ENCODE results near the gene AOAH. TPM values are rescaled to one million over a fixed set of nuclear protein-coding genes. Genes with fewer than 3 reads are reported as not detected.
A peak's percentile ranks its signal among the peaks of the same experiment; 100 is the strongest.

AOAH gene
- polyA plus RNA-seq, 10 donors: 2.3 to 5.0 (median 3.5) TPM

GRCh38 chr7:36563706-36564327 is 160.5 kb downstream of the AOAH start:
- peak in 1 of 3 donors; percentile 9 for DNase-seq

- DNase-seq: no peak
Measured at GRCh38 chr7:36562121-36562520, 162.2 kb downstream of the AOAH start.

- DNase-seq: no peak
Measured at GRCh38 chr7:36549029-36549428, 175.3 kb downstream of the AOAH start.

DNA sequence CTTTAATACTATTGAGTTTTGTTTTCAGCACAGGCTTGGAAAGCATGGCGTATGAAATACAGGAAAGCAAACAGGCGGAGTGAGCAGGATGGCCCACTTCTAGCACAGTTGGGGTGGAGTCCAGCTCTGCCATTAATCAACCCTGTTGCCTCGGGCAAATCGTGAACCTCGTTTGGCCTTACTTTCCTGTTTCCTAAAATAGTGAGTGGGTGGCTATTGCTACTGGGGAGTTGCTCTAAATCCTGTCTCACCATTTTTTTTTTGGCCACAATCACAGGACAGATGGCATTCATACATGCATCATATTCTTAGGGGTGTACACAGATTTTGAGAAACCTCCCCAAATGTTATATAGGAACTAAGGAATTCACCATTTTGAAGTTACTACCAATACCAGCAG is 176.9 kb downstream of the AOAH start:
- no peak for DNase-seq

DNA sequence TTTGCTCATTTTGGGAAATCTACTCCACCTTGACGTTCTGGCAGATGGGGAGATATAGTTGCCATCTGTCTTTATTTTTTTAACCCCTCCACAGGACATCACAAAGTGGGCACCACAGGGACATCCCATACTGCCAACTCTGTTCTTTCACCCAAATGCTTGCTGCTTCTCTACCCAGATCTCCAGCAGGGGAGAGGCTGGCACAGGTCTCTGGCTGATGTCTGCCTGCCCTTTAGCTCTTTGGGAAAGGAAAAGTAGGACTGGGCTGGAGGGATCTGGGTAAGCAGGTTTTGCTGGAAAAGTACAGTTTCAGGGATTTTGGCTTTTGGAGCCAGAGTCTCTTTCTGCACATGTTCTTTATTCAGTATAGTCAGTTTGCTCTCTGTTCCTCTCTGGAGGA is 178.0 kb downstream of the AOAH start:
- no peak for DNase-seq

DNA sequence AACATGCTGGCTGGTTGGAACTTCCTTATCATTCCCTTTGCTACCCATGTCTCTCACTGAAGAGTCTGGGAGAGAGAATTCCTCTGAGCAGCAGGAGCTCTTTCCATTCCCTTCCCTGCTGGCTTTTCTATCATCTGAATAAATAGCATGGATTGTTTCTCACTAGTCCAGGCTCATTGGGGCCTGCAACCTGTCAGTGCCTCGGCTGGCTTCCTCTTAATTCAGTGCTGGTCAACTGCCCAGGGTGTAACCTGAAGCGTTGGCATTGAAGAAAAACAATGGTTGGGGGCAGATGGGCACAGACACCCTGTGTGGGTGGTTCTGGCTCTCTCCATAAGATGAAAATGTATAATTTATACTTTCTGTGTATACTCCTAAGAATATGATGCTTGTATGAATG is 179.0 kb downstream of the AOAH start:
- DNase-seq: no peak

DNA sequence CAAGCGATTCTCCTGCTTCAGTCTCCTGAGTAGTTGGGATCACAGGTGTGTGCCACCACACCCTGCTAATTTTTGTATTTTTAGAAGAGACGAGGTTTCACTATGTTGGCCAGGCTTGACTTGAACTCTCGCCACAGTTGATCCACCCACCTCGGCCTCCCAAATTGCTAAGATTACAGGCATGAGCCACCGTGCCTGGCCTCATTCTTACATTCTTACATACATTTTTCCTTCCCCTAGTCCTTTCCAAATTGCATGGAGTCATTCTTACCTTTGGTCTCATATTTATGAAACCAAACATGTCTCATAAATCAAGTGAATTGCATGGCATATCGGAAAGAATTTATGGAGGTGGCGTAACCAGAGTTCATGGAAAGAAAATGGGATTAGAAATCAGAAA is 186.2 kb downstream of the AOAH start:
- DNase-seq: no peak

DNA sequence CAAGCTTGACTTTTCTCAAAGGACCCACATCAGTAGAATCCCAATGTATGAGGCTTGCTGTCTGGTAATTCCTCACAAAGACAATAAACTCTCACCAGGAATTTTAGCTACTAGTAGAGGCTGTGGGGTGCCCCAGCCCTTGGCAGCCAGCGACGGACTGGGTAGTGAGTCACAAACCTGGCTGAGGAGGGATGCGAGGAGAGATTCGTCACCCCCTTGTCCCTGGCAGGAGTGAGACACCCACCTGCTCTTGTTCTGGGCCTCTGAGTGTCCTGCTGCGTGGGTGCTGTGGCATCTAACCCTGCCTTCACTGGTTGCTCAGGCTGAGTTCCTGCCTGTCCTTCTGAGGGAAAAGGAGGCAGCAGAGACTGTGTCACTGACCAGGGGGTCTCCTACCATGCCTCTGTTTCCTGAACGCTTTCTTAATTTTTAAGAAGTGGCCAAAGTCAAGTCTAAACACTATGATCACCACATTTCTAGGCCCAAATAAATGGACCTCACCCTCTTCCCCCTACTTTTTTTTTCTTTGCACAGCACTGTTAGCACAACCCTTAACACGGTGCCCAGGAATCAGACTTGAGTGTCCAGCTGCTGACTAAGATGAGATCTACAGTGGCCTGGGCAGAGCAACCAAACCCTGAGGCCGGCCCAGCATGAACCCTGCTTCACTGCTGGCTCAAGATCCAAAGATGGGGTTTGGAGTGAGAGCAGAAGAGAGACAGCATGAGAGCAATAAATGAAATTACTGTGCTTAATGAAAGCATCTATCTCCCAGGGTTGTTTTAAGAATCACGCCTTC is 188.2 kb downstream of the AOAH start:
- DNase-seq: no peak

GRCh38 chr7:36533717-36534116 is 190.6 kb downstream of the AOAH start:
- DNase-seq: no peak

GRCh38 chr7:36532981-36533499 is 191.3 kb downstream of the AOAH start:
- DNase-seq: no peak

- no peak for DNase-seq
Measured at GRCh38 chr7:36531951-36532350, 192.3 kb downstream of the AOAH start.

DNA sequence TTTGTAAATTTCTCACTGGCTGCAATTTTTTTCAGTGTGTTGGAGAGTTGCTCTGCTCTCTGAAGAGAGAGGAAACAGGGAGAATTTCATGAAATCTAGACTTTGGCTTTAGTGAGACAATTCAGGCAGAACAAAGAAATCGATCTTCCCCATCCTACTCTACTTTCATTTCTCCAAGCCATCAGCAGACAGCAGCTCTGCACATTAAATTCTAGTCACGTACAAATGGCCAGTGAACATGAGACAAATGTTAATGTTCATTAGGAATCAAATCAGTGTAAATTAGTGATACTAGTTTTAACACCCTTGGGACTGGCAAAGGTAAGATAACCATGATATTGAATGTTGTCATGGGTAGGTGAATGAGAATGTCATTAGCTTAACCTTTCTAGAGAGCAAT is 193.8 kb downstream of the AOAH start:
- DNase-seq: no peak

GRCh38 chr7:36527549-36527913 is 196.8 kb downstream of the AOAH start:
- DNase-seq: no peak

DNA sequence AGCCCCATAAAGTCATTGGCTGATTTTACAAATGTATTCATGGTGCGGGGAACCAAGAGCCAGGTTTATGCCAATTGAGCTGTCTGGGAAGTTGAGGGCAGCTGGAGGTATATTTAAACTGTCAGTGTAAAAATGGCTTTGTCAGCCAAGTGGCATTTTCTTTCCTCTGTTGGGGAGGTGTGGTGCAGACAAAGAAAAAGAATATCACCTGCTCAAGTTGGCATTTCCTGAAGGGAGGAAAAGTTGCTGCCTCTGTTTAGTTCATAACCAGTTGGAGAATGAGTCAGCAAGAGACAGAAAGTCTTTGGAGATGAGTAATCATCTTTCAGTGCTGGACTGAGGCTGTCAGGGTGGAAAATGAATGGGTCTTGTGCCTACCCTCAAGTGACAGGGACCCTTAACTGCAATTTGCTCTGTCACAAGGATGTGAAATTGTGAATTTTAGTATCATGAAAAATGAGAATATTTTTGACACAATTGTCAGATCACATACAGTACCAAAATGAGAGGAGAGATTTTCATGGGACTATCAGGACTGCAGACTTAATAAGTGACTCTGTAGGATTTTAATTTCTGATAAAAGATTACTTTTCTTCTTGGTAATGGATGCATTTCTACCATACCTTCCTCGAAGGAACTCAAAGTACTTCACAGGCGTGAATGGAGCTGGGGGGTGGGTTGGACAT is 197.3 kb downstream of the AOAH start:
- DNase-seq: peak in 1 of 3 donors; percentile 5

DNA sequence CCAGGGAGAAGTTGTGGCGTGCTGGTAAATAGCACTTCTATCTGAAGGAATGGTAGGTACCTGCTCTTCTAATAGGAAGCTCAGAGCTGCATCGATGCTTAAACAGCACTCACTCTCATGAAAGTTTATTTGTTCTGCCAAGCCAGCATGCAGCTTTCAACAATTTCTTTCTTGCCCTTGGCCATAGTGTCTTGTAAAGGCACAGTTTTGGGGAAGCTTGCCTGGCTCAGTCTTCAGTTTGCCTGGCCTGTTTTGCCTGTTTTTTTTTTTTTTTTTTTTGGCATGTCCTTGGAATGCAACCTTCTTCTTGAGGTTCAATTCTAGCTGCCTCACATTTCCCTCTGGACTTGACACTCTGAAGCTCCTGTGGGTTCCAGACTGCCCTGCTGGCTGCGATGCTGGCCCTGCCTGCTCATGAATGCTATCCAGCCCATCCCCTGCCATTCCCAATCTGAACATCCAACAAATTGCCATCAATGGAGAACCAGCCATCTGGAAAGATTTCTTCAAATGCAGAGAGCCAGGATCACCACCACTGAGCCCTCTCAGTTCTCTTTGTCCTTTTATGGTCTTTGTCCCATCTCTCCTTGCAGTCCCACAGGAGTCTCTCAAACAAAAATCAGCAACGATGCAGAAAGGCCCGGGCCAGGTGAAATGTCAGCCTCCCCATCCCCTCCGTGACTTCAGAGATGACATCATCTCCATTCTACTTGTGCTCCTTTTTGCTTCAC is 200.8 kb downstream of the AOAH start:
- DNase-seq: no peak

DNA sequence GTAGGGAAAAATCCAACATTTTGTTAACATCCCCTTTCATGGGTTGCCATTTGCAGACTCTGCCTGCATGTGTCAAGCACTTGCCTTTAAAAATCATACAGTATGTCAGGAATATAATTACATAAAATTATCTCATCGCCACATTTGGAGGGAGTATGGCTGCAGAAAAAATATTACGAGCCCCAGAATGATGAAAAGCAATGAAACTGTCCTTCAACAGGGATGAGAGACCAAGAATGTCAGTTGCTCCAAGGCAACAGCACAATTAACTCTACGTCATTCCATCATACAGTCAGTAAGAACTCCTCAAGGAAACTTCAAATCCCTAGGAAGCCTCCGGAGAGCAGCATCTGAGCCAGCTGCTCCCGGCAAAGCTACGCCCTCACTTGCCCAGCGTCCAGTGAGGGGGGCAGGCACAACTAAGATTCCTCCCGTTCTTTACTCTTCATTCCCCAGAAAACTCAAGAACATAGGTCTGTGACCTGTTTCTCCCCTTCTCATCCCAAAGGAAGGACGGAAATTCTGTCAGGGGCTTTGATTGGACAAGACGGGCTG is 201.8 kb downstream of the AOAH start:
- no peak for DNase-seq

- DNase-seq: no peak
Measured at GRCh38 chr7:36521911-36522310, 202.4 kb downstream of the AOAH start.

DNA sequence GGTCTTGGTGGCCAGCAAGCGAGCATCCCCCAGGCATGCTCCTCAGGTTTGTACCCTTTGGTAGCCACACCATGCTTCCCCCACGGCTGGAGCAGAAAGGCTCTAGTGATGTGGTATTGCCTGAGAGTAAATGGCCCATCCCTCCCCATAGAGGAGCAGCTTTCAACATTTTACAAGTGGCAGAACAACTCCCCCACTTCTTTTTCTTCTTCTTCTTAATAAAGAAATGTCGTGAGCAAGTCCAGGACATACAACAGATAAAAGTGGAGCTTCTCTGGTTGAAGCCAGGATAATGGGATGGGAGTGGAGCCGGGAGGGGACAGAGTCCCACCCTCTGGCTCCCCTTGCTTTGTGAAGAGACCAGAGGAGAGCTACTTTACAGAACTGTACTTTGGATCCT is 203.2 kb downstream of the AOAH start:
- DNase-seq: no peak

DNA sequence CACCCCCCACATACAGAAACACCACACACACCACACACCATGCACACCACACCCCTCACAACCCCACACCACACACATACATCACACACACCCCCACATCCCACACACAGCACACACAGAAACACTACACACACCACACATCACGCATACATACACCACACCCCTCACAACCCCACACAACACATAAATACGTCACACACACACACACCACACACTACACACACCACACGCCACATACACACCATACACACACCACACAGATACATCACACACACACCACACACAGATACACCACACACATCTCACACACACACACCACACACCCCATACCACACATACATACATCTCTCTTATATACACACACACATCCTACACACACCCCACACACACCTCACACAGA is 208.4 kb downstream of the AOAH start:
- DNase-seq: no peak

DNA sequence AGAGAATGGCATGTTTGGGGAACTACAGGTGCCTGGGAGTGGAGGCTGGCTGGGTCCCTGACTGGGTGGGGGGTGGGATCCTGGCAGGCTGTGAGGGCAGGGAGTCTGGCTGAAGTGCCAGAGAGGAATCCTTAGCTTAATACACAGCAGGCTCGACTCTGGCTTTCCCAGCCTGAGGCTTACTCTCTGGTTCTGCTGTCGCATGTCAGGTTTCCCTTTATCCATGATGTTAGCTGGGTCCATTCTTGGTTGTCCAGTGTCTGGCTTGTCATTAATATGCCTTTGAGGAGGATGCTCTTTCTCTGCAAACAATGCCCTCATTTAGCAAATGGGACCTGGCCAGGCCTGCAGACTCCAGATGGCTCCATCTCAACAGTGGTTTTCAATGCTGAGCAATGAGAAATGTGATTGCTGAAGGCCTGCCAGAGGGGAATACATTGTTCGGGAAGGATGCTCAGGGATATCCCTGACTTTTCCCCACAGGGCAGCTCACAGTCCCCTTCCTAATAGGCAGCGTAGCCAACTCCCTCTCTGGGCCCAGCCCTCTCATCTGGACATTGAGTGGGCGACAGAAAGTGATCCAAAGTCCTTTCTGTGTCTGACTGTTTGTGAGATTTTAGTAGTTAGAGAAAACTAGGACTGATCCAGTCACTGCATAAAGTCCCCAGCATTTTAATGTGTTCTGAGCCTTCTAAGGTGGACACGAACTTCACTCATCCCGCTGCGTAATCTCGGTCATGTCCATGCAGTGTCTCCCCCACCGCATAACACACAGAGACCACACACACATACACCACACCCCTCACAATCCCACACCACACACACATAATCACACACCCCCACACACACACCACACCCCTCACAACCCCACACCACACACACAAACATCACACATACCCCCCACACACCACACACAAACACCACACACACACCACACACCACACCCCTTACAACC is 209.7 kb downstream of the AOAH start:
- no peak for DNase-seq

DNA sequence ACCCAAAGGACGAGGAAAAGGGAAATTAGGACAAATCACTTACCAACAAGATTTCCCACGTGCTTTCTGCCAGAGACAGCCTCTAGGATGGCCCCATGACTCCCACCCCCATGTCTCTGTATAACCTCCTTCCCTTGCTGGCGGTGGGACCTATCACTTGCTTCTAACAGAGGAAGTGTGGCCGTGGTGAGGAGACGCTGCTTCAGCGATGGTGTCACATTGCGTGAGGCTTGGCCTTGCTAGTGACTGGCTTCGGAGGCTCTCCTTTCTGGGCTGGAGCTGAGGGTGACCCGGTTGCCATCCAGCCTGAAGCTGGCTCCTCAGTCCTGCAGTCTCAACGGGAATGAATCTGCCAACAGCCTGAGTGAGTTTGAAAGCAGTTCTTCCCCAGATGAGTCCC is 210.9 kb downstream of the AOAH start:
- DNase-seq: no peak

Data from muscle of back (tissue), 11 donors.